GF-D8 (cell line): ENCODE measurements around the gene ECE2.
"Not testable (repeated sequence)": the region's sequence is repeated elsewhere in the genome, so short reads cannot be mapped to it uniquely, and the experiment has no call there.

Experiments used
- DNase-seq: peaks from one replicate; lab custom pipeline; 2025; lab: John Stamatoyannopoulos, UW

Gene ECE2

DNA sequence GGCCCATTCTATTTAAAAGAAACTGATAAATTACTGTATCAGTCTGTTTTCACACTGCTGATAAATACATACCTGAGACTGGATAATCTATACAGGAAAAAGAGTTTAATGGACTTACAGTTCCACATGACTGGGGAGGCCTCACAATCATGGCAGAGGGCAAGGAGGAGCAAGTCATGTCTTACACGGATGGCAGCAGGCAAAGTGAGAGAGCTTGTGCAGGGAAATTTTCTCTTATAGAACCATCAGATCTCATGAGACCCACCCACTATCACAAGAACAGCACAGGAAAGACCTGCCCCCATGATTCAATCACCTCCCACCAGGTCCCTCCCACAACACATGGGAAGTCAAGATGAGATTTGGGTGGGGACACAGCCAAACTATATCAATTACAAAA, 8.6 kb upstream of the ECE2 start:
- DNase-seq, result not testable (repeated sequence)

DNA sequence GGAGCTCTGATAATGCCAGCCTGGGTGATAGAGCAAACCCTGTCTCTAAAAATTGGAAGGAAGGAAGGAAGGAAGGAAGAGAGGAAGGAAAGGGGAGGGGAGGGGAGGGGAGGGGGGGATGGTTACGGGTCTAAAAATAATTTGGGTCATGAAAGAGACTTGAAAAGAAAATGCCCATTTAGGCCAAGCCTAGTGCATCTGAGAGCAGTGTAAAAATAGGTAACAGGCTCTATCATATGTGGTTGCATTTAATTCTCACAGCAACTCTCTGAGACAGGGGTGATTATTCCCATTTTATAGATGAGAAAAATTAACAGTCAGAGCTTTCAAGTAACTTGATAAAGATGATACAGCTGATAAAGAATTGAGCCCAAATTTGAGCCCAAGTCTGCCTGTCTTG, 3.6 kb upstream of the ECE2 start:
- no peak for DNase-seq

DNA sequence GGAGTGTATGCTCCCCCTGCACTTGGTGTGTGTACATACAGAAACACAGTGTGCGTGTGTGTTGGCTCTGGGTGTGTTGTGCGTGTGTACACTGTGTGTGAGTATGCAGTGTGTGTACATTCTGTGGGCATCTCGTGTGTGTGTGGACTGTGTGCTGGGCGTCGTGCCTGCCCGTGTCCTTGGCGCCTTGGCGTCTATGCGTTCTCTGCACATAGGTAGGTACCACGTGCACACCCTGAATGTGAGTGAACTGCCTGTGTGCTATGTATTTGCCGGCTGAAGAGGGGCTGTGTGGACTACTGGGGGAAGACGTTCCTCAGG, 481 bp upstream of the ECE2 start:
- no peak for DNase-seq

DNA sequence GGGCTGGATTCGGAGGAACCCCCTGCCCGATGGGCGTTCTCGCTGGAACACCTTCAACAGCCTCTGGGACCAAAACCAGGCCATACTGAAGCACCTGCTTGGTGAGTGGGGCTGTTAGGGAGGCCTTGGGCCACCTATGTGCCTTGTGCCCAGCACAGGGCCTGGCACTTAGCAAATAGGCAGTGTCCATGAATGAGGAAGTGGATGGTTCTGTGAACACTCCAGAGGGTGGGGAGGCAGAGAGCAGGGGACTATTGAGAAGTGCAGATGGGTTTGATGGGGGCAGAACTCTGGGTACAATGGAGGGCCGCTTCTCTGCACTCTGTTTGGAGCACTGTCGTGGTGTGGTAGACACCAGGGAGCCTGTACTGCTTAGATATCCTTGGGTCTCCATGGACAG, 1.5 kb downstream of the ECE2 start:
- no peak for DNase-seq

DNA sequence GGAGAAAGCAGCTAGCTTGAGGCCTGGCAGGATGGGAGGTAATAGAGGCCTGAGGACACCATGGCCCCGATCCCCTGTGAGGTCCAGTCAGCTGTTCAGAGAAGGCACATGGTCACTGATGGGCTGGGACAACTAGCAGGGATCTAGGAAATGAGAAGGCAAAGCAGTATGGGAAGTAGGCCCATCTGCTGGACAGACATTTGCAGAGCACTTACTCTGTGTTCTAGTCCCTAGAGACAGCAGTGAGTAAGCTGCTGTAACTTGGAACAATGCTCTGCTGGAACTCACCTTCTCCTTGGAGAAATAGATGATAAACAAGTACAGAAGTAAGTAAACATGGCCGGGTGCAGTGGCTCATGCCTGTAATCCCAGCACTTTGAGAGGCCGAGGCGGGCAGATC, 7.1 kb downstream of the ECE2 start:
- DNase-seq, result no peak

DNA sequence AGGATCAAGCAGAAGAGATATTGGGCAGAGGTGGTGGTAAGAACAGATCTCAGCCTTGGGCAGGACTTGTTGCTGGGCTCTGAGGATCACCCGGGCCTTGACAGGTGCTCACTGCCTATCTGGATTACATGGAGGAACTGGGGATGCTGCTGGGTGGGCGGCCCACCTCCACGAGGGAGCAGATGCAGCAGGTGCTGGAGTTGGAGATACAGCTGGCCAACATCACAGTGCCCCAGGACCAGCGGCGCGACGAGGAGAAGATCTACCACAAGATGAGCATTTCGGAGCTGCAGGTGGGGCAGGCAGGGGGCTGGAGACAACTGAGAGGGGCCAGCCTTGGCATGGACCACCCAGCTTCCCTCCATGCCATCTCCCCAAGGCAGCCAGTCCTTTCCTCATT, 7.9 kb downstream of the ECE2 start:
- no peak for DNase-seq

DNA sequence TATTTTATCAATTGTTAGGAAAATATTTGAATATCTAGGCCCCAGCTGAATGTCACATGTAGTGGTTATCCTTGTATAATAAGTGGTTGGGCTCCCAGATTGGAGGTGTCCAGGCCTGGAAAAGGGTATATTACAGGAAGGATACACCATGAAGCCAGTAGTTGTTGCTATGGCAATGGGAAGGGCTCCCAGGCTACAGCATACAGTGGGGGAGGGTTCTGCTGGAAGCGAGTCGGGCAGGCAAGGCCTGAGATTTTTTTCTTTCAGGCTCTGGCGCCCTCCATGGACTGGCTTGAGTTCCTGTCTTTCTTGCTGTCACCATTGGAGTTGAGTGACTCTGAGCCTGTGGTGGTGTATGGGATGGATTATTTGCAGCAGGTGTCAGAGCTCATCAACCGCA, 8.9 kb downstream of the ECE2 start:
- no peak for DNase-seq

DNA sequence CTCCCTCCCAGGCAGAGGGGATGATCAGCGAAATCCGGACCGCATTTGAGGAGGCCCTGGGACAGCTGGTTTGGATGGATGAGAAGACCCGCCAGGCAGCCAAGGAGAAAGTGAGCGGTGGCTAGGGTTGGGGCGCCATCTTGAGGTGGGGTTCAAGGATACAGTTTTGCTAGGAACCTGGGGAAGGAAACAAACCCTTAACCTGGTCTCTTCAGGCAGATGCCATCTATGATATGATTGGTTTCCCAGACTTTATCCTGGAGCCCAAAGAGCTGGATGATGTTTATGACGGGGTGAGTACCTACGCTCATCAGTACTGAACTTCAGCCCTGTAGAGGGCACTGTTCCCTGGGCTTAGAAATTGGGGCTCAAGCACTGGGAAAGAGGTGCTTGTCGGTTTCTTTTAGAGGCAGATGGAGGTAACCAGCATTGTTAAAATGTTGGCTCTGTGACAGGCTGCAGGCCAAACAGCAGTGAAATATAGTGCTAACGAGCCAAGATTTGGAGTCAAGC, 13.7 kb downstream of the ECE2 start:
- DNase-seq, result no peak

DNA sequence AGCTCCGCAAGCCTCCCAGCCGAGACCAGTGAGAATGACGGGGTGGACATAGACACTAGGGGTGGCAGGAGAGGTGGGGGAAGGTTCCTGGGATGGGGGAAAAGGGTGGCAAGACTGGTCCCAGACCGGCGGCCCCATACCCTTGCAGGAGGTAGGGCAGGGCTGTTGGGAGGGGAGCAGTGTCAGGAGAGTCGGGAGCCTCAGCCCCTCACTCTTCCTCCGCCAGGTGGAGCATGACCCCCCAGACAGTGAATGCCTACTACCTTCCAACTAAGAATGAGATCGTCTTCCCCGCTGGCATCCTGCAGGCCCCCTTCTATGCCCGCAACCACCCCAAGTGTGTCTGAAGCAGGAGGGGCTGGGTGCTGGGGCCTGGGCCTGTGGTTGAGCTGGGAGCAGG, 14.5 kb downstream of the ECE2 start:
- DNase-seq, result no peak

DNA sequence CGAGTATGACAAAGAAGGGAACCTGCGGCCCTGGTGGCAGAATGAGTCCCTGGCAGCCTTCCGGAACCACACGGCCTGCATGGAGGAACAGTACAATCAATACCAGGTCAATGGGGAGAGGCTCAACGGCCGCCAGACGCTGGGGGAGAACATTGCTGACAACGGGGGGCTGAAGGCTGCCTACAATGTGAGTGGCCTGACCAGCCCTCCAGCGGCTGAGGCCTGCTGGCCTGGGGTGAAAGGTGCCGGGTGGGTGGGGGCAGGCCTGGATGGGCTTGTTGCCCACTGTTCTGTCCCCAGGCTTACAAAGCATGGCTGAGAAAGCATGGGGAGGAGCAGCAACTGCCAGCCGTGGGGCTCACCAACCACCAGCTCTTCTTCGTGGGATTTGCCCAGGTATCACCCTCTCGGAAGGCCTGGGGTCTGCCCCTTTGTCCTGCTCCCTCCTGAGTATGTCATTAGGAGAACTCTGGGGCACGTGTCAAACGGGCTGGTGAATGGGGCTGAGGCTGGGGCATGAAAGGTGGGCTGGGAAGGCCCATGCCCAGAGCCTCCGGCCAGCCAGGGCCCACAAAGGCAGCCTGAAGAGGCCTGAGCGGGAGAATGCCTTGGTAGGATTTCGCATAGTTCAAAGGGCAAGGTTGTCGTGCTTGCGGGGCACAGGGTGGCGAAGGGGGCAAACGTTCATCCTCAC, 15.4 kb downstream of the ECE2 start:
- DNase-seq, result no peak

DNA sequence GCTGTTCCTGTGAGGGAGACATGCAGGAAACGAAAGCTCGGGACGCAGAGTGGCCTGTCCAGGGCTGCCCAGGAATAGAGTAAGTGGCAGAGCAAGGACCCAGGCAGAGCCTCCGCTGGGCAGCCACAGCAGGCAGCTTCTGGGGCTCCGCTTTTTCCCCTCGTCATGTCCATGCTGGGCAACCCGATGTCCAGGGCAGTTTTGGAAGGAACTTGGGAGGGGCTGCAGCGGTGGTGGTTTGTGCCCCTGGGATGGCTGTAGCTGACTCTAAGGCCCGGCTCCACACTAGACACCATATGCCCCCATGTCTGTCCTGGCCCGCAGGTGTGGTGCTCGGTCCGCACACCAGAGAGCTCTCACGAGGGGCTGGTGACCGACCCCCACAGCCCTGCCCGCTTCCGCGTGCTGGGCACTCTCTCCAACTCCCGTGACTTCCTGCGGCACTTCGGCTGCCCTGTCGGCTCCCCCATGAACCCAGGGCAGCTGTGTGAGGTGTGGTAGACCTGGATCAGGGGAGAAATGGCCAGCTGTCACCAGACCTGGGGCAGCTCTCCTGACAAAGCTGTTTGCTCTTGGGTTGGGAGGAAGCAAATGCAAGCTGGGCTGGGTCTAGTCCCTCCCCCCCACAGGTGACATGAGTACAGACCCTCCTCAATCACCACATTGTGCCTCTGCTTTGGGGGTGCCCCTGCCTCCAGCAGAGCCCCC, 16.1 kb downstream of the ECE2 start:
- no peak for DNase-seq

DNA sequence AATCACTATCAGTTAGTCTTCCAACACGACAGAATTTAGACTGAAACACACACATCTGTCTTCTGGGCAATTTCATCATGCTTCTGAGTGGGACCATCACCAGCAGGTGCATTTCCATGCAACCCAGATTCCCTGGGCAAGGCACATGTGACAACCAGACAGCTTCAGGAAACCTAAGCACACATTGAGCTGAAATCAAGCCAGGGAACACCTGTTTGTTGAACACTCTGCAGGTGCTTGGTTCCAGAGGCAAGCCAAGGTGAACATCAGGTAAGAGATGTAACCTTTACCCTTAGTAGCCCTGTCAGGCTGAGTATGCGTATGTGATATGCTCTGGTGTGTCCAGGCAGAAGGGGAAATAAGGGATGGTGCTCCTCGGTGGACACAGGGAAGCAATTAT, 19.9 kb downstream of the ECE2 start:
- DNase-seq, result no peak

DNA sequence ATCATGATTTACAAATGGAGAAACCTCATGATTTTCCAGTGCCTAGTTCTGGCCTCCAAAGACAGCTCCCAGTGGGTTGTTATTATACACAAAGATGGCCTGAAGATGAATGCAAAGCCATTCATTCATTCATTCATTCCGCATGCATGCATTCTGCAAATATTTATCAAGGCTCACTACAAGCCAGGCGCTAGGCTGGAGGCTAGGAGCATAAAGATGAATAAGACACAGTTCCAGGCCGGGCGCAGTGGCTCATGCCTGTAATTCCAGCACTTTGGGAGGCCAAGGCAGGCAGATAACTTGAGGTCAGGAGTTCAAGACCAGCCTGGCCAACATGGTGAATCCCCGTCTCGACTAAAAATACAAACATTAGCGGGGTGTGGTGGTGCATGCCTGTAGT, 20.8 kb downstream of the ECE2 start:
- DNase-seq, result no peak

DNA sequence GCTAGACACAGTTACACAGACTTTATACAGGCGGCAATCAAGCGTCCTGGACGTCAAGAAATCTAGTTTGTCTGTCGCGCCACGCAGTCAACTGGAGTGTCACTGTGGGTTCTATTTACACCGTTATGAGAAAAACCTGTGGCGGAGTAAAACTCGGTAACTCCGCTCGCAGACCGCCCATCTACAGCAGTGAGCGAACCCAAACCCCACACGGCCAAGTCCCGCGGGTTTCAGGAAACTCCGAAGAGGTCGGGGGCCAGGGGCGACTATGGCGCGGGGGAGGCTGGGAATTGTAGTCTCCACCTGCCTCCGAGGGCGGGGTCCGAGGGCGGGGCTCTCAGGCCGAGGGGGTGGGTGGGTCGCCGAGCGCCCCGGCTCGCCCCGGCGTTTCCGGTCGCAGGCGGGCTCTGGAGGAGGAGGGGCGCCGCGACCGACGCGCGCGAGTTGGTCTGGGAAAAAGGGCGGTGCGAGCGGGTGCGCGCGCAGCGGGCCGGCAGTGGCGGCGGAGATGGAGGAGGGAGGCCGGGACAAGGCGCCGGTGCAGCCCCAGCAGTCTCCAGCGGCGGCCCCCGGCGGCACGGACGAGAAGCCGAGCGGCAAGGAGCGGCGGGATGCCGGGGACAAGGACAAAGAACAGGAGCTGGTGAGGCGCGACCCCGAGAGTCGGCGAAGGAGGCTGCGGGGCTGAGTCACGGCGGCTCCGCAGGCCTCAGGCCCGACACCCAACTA, 23.1 kb downstream of the ECE2 start, which contains the start of gene PSMD2:
TSS of gene PSMD2 (plus strand) at position 483 of the 729 bp plus-strand sequence. CDS start at position 509, 26 bp downstream.
- peak; percentile 85 for DNase-seq

DNA sequence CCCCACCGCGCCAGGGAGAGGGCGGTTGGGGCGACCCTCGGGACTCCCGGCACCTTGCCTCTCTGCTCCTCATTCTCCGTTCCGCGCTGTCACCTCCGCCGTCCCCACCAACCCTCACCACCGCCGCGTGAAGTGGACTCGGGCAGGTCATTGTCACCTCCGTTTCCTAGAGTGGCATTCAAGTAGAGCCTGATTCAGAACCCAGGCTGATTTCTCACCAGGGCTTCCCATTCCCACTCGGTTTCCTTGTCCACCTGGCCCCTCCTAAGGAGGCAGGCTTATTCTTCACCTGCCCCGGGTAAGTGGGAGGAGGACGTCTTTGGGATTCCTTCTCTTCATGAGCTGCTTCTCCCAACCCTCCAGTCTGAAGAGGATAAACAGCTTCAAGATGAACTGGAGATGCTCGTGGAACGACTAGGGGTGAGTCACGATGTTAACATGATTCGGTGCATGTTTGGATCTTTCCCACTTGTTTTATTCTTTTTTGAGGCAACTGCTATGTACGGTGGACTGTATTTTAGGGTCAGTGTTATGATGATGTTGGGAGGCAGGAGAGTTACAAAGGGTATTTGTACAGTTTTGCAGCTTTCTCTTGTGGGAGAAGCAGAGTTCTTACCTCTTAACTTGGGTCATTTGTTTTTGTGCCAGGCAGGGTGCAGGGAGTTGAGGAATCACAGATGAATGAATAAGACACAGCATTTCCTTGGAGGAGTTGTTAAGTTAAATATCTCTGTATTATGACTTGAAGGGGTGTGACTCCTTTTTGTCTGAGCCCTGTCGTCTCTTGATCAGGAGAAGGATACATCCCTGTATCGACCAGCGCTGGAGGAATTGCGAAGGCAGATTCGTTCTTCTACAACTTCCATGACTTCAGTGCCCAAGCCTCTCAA, 23.9 kb downstream of the ECE2 start:
- DNase-seq, result no peak

DNA sequence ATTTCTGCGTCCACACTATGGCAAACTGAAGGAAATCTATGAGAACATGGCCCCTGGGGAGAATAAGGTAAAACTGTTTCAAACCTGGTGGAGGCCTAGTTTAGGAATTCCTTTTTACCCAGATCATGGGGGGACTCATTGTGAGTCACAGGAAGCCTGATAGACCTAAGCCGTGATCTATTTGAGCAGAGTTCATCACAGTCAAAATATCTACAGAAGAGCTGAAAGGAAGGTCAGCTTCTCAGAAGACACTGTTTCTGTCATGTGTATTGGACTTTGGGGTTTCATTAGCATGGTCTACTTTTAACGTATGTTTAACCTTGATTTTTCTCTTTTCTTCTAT, 24.5 kb downstream of the ECE2 start:
- no peak for DNase-seq

DNA sequence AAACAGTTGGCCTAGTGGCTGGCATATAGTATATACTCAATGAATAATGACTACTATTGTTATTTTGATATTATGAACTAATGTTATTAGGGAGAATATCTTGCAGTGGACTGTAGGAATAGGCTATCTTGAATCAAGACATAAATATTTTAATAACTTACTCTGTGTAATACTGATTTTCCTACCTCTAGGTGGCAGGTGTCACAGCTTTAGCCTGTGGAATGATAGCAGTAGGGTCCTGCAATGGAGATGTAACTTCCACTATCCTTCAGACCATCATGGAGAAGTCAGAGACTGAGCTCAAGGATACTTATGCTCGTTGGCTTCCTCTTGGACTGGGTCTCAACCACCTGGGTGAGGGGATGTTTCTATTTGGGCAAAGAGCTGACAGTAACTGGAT, 29.8 kb downstream of the ECE2 start:
- no peak for DNase-seq

DNA sequence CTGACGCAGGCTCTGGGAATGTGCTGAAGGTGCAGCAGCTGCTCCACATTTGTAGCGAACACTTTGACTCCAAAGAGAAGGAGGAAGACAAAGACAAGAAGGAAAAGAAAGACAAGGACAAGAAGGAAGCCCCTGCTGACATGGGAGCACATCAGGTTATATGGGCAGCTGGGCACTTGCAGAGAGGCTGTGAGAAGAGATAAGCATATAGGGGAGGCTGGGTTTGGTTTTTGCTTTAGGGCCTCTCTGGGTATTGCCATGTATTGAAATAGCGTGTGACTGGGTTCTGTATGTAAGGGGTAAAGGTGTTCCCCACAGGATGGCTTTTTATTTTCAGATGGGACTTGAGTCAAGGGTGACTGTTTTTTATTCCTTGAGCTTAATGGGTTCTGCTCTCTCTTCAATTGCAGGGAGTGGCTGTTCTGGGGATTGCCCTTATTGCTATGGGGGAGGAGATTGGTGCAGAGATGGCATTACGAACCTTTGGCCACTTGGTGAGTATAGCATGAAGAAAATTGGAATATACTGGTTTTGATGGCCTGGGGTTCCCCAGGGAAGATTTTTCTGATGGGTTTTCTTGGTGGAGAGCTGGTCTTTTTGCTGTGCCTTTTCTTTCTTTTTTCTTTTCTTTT, 30.6 kb downstream of the ECE2 start:
- no peak for DNase-seq

DNA sequence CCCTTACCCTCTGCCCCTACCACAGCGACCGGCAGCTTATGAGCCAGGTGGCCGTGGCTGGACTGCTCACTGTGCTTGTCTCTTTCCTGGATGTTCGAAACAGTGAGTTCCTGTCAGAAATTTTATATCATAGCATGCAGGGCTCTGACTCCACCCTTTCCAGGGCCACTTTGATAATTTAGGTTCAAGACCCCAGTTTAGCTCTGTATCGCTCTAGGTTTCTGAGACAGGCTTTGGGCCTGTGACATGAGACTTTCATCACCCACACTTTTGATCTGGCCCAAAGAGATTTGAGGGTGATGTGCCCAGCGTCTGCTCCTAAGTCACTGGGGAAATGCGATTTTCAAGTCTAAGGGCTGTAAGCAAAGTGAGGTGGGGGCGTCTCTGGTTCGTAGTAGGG, 32.1 kb downstream of the ECE2 start:
- no peak for DNase-seq

DNA sequence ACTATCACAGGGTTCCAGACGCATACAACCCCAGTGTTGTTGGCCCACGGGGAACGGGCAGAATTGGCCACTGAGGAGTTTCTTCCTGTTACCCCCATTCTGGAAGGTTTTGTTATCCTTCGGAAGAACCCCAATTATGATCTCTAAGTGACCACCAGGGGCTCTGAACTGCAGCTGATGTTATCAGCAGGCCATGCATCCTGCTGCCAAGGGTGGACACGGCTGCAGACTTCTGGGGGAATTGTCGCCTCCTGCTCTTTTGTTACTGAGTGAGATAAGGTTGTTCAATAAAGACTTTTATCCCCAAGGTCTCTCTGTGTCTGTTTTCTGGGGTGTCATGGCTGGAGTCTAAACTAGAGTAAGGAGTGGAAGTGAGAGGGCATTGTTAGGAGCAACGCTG, 32.9 kb downstream of the ECE2 start:
- DNase-seq, result no peak

DNA sequence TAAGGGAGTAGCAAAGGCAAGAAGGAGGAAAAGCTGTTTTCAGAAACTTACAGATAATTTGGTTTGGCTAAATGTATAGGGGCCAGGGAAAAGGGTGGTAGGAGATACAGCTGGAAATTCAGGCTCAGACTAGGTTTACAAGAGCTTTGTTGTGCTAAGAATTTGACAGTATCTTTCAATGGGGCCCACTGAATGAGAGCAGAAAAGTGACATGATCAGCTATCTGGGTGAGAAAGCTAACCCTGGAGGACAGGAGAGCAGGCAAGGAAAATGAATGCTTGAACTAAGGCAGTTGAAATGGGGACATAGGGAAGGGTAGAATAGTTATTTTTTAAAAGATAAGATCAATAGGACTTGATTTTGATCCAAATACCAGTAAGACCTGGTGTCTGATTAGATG, 35.8 kb downstream of the ECE2 start:
- no peak for DNase-seq

DNA sequence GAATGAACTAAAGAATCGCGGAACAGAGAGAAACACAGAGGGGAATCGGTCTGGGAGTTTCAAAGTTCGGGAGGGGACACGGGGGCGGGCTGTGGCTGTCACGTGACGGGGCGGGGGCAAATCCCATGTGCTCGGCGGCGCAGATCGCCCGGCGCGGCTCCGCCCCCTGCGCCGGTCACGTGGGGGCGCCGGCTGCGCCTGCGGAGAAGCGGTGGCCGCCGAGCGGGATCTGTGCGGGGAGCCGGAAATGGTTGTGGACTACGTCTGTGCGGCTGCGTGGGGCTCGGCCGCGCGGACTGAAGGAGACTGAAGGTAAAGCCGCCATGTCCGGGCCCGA, 38.5 kb downstream of the ECE2 start, which contains the start of gene EIF4G1:
TSS of gene EIF4G1 (plus strand) at position 244 of the 337 bp plus-strand sequence. CDS start 1,191 bp downstream, outside the sequence.
- DNase-seq, result peak; percentile 81
